T-helper 1 cell treated with Interleukin-12 subunit alpha and Interleukin-12 subunit beta and Interleukin-4 antibody, amounts not matched to agents 30 ng/mL and 1 ng/mL, for 36 hours (primary cell): Measurements from ENCODE around the gene MZT2B. TPM values are rescaled to one million over a fixed set of nuclear protein-coding genes. Genes with fewer than 3 reads are reported as not detected.
"Not testable (repeated sequence)": the region's sequence is repeated elsewhere in the genome, so short reads cannot be mapped to it uniquely, and the experiment has no call there.

Experiments used
- intact Hi-C: fragments of 100-400 bp; cut with micrococcal nuclease; formaldehyde crosslinking; loops from one replicate; pipeline ENCODE4 v1.15.1; 2024
- total RNA-seq: library from RNA; stranded (reverse); gene quantifications from 2 replicates; pipeline ENCODE4 v1.2.3, GENCODE V29; 2022

MZT2B gene
- 290 and 302 TPM in 2 replicates for total RNA-seq

DNA sequence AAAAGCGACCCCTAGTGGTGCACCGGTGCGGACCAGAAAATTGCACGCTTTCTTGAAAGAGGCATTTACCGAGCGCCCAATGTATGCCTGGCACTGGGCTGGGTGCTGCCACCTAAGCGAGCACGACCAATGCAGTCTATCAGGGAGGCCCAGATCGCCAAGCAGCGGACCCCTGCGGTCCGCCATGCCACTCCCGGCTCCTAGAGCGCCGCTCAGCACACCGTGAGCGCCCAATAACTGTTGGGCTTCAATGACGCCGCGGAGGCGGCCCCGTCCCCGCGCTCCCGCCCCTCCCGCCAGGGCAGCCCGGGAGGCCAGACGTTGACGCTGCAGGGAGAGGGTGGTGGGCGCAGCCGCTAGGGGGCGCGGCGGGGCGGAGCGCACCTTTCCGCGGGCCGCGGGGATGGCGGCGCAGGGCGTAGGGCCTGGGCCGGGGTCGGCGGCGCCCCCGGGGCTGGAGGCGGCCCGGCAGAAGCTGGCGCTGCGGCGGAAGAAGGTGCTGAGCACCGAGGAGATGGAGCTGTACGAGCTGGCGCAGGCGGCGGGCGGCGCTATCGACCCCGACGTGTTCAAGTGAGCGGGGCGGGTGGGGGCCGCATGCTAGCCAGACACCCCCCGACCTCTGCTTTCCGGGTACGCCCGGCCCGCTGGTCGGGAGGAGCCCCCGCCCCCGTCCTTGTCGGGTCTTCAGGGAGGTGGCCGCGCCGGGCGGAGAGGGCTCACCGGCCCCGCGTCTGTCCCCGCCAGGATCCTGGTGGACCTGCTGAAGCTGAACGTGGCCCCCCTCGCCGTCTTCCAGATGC is at the start of gene MZT2B:
TSS of gene MZT2B (plus strand) at position 383 of the 803 bp plus-strand sequence. CDS start at position 404, 21 bp downstream.
- intact Hi-C loops, result loop anchor here (1.0 to 5.0 kb wide), 11 partner anchors 37 to 1310 kb away; partner anchors contain the start of genes CCDC74B, IMP4, MZT2A and PLEKHB2

- intact Hi-C loops, result no loop called here
Observed at GRCh38 chr2:130135692-130136541, 46.1 kb upstream of the MZT2B start.

DNA sequence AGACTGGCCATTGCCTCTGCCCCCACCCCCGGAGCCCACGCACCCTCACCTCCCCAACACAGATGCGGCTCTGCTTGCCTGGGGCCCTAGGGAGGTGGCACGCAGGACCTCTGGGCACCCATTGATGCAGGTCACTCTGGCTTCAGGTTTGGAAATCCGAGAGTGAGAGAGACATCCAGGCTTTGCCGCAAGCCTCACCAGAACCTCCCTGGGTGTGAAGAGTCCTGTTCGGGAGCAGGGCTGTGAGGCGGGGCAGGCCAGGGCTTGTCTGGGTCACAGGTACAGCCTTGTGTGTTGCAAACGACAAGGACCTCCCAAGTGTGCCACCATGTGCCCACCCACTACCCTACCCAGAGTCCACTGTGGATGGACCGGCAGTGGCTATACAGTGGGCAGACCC is 45.5 kb upstream of the MZT2B start:
- intact Hi-C loops, result not testable (repeated sequence)

- intact Hi-C loops, result not testable (repeated sequence)
Observed at GRCh38 chr2:130137118-130137517, 44.9 kb upstream of the MZT2B start.

GRCh38 chr2:130138326-130138725 is 43.7 kb upstream of the MZT2B start:
- intact Hi-C loops, result not testable (repeated sequence)

- intact Hi-C loops, result not testable (repeated sequence)
Observed at GRCh38 chr2:130138841-130139251, 43.2 kb upstream of the MZT2B start.

DNA sequence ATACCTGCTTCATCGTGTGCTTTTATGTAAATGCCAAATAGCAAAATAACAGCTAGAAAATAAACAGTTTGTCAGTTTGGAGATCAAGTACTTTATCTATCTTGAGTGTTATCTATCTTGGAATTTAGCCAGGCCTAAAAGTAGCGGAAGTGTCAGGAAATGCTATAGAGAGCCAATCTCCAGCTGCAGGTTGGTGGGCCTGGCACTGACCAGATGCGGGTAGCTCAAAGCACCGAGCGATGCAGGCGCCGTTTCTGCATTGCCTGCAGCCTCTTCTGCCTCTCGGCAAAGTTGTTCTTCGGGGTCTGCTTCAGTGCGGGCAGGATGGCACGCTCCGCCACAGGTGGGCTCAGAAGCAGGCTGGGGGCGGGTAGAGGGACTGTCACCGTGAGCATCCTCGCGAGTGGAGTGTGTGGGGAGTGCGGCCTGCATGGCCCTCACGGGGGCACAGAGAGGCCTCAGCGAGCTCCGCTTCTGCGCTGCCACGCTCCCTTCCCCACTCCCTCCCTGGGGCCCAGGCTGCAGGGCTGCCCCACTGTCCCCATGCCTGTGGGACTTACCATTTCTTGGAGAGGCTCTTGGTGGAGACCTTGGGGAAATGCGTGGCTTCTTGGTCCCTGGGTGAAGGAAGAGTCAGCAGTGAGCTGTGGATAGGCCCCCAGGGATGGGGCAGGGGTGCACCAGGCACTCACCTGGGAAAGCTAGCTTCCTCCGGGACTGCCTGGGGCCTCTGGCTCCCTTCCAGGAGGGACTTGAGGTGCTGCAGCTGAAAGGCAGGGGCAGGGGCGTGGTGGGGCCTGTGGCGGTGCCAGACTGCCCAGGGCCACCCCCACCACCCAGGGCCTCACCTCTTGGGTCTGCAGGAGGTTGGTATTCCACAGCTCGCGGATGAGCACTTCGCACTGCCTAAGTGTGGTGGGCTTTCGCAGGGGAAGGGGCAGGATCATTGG is 42.5 kb upstream of the MZT2B start:
- intact Hi-C loops, result not testable (repeated sequence)

GRCh38 chr2:130140516-130140915 is 41.5 kb upstream of the MZT2B start:
- intact Hi-C loops, result not testable (repeated sequence)

DNA sequence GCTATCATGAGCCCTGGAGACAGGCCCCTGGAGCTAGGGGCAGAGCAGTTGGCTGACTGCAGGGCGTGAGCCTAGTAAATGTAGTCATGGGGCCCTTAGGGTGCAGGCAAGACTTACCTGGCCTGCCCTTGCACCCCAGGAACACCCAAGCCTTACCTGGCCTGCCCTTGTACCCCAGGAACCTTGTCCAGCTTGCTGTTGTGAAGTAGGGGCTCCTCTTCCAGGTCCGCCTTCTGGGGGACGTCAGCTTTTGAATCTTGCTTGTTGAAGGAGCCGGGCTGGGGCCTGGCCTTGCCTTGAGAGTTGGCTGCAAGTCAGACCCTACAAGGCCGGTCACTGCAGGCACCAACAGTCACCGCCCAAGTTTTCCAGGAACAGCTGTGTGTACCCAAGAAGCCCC is 41.1 kb upstream of the MZT2B start:
- intact Hi-C loops, result not testable (repeated sequence)

DNA sequence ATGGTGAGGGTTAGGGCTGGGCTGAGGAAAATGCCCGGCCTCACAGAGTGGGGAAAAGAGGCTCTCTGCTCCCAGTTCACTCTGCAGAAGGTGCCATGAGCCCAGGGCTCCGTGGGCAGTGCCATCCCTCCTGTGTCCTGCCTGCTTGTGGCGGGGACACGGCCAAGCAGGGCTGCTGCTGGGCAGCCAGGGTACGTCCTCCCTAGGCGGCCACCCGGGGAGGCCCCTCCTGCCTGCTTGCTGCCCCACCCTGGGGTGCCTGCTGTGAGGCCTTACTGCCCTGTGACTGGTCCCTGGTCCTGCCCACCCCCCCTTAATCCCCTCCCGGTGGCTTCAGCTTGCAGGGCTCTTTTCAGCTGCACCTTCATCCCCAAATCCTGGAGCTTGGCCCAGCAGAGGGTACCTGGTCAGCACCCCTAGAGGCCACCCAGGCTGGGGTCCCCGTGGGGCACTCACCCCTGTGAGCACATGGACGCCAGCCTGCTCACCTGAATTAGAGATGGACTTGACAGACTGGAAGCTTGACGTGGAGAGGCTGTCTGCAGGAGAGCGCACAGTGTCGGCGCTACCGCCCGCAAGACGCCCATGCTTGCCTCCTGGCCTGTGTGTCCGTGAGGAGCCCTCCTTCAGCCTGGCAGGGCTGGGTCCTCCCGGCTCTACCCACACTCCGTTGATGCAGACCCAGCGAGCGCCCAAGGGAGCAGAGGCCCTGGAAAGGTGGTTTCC is 40.3 kb upstream of the MZT2B start:
- intact Hi-C loops, result not testable (repeated sequence)

GRCh38 chr2:130142396-130143265 is 39.4 kb upstream of the MZT2B start:
- intact Hi-C loops, result not testable (repeated sequence)

DNA sequence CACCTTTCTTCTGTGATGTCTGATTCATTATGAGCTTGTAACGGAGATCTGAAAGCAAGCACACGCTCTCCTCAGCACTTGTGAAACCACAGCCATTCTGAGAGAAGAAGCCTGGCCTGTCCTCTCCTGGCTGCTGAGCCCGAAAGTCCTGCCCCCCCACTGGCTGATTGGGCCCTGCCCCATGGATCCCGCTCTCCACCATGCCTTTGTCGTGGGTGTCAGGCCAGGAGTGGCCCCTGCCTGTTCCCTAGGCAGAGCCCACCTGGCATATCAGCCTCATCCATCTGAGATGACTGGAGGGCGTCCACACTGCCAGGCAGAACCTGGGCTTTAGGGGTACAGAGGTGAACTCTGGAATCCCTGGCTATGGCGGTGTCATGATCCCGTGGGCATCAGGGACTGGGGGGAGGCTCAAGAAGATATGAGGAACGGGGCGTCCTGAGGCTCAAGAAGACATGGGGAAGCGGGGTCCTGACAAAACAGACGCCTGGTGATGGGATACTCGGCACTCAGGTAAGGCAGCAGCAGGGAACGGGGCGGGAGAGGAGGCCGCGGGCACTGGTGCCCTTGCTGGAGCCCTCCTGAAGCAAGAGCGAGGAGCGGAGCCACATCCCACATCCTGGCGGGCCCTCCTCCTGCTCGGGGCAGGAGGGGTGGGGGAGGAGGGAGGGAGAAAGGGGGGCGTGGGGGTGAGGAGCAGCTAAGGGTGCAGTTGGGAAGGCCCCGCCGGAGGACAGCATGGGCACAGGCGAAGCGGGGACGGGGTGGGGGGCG is 38.6 kb upstream of the MZT2B start:
- intact Hi-C loops, result not testable (repeated sequence)

DNA sequence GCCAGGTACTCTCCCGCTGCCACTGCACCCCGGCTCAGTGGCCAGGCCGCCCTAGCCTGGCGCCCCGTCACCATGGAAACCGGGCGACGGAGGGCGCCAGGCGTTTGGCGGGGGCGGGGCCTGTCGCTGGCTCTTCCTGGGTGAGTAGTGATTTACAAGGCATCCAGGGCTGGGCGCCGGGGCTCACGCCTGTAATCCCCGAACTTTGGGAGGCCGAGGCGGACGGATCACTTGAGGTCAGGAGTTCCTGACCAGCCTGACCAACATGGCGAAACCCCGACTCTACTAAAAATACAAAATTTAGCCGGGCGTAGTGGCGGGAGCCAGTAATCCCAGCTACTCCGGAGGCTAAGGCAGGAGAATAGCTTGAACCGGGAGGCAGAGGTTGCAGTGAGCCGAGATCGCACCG is 37.1 kb upstream of the MZT2B start, which contains the start of gene CCDC74B:
TSS of gene CCDC74B (minus strand) at position 107 of the 409 bp plus-strand sequence. CDS start 116 bp downstream, outside the sequence.
- intact Hi-C loops, result loop anchor here (1.0 kb wide), 1 partner anchor 36 kb away; the partner anchor contains the start of gene SMPD4

- intact Hi-C loops, result not testable (repeated sequence)
Observed at GRCh38 chr2:130148515-130148914, 33.5 kb upstream of the MZT2B start.

- intact Hi-C loops, result no loop called here
Observed at GRCh38 chr2:130150181-130151144, 31.6 kb upstream of the MZT2B start.

GRCh38 chr2:130151145-130151512 is 30.9 kb upstream of the MZT2B start:
- intact Hi-C loops, result not testable (repeated sequence)

- intact Hi-C loops, result not testable (repeated sequence)
Observed at GRCh38 chr2:130152136-130152815, 29.8 kb upstream of the MZT2B start.
